Upper lobe of left lung (tissue), 4 donors: Measurements from ENCODE around the gene GRID1.

Source experiments
- EP300 ChIP-seq, 4 donors: sonication (generic); formaldehyde crosslinking; IDR thresholded peaks; one replicate each; pipeline ENCODE4 v1.5.1; 2017; ENCODE audit warnings: antibody characterized with exemption in 4 of 4, control low read depth in 2 of 4
- TF ChIP-seq, protein P1 (sequence below), 6 experiments: fragments of 450-650 bp in 4 of 6; fragments of 200-600 bp in 2 of 6; sonication (generic) in 2 of 6; IDR thresholded peaks; one replicate each; pipeline ENCODE4 v1.5.1; 2016 to 2019; ENCODE audit warnings: antibody characterized with exemption in 6 of 6

DNA sequence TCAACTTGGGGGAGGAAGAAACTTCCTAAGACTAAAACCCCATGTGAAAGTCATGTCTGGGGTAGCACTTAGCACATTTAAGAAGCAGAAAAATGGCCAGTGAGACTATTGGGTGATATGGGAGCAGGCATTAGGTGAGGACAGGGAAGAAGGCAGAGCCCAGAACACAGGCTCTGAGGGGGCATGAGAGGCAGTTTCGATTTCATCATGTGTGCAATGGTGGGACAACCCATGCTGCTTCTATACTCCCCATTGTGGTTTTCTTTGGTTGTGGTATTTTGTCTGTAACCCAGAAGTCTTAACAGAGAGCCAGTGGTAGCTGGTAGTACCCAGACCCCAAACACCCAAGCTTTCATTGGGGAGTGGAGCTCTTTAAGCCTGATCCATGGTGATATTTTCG, 752.0 kb downstream of the GRID1 start:
- TF ChIP-seq, protein P1, sequence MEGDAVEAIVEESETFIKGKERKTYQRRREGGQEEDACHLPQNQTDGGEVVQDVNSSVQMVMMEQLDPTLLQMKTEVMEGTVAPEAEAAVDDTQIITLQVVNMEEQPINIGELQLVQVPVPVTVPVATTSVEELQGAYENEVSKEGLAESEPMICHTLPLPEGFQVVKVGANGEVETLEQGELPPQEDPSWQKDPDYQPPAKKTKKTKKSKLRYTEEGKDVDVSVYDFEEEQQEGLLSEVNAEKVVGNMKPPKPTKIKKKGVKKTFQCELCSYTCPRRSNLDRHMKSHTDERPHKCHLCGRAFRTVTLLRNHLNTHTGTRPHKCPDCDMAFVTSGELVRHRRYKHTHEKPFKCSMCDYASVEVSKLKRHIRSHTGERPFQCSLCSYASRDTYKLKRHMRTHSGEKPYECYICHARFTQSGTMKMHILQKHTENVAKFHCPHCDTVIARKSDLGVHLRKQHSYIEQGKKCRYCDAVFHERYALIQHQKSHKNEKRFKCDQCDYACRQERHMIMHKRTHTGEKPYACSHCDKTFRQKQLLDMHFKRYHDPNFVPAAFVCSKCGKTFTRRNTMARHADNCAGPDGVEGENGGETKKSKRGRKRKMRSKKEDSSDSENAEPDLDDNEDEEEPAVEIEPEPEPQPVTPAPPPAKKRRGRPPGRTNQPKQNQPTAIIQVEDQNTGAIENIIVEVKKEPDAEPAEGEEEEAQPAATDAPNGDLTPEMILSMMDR (IDR thresholded peaks at IDR 0.05): no peak
- no peak for TF ChIP-seq EP300 (IDR thresholded peaks at IDR 0.05)
